Putamen (tissue), 1 donor: Measurements from ENCODE around the gene TCF4.

ENCODE experiments used
- DNase-seq: peaks from one replicate; pipeline ENCODE4 v3.0.0-alpha.2; 2016; ENCODE audit warnings: low spot score

The TCF4 gene

DNA sequence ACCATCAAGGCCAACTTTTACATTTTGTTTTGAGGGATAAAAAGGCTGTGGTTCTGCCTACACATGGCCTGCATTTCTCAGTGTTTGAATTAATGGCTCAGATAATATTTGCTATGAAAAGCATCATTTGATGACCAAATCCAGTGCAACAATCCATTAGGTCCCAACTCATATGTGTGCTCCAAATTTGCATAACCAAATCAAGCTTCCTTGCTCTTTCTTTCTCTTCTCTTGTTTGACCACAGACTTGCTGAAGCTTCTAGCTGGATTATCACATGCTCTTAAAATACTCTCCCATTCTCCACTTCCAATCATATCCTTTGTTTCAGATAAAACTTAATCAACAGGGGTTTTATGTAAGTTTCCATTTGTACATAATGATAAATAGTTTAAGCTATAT lies 147.0 kb downstream of the TCF4 start:
- DNase-seq, result no peak

GRCh38 chr18:55439056-55439455 lies 148.9 kb downstream of the TCF4 start:
- DNase-seq, result no peak

DNA sequence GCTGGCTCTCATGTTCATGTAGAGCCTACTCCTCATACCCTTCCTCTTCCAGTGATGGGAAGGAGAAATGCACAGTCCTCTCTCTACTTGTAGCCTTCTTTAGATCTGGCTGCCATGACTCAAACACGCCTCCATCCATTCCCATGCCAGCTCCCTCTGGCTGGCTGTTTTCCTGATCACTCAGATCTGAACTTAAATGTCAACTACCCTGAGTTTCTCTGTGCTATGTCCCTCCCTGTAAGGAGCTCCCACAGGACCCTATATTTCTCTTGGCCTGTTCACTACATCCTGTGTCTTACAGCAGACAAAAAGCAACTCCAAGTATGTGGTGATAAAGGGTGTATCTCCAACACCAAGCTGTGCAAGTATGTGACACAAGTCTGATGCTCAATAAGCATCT lies 152.4 kb downstream of the TCF4 start:
- no peak for DNase-seq

DNA sequence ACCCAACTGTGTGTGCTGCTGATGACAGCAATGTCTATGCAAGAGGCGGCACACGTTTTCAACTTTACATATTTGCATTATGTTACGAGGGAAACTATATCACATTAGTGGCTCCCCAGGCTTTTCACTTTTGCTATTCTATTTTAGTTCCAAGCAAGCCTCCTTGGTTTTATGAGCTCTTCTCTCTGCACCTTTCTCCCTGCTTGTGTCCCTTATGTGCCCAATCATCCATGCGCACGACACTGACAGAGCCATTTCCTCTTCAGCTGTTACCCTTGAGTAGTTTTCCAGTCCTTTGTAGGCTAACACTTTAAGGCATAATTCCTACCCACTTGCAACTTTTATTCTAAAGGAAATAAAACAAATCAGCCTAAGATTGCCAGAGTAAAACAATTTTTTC lies 154.3 kb downstream of the TCF4 start:
- no peak for DNase-seq

DNA sequence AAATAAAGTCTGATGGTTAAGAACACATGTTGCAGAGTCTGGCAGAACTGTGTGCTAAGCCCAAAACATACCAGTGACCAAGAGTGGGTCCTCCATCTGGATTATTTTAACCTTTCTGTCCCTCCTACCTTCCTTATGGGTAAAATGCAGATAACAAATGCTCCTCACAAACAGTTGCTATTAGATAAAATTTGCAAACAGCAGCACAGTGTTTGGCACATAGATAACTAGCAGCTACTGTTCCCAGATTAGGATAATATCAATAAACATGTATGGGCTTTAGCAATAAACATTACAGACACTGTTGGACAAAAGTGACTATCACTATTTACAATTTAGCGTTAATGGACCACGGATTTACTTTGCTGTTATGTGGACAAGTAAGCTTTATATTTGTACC lies 154.9 kb downstream of the TCF4 start:
- DNase-seq, result no peak

DNA sequence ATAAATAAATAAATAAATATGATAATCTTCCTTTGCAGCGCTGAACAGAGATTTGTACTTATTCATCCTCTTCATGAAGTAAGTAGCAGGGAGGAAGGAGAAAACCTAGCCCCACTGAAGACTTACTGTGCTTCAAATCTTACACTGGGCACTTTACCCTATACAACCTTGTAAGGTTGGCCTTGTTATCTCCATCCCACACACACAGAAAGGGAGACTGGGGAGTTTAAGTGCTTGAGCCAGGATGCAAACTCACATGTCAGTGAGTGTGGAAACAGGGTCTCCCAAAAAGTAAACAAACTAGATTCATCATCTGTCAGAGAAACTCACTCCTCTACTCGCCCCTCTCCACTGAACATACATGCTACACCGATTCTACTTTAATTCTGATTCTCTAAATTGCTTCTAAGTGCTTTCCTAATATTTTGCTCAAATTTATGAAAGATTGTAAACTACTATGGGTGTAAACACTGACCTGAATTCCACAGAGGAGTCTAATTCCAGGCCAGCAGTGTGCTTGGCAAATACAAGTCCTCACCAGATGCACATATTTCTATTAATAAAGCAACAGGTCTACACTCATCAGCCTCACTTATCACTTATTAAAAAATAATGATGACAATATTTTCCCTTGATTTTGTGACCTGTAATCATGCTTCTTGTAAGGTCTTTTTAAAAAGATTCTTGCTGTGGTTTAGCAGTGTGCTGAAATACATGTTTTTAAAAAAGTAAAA lies 155.5 kb downstream of the TCF4 start:
- DNase-seq, result no peak

DNA sequence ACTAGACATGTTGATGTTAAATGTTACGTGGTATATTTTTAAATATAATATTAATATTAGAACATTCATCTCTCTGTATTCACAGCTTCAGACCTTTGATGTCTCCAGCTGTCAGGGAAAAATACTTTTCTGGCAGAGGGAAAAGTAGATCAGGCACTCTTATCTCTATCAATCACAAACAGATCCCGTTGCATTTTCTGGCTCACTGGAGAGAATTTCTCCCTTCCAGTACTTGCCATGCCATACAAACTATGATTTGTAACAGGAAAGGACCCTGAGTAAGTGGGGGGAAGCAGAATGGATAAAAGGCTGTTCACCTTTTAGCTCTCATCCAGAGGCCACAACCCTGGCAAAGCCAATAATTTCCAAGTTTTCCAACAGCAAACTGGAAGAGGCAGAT lies 158.0 kb downstream of the TCF4 start:
- DNase-seq, result no peak

GRCh38 chr18:55427951-55428350 lies 160.0 kb downstream of the TCF4 start:
- DNase-seq, result no peak

DNA sequence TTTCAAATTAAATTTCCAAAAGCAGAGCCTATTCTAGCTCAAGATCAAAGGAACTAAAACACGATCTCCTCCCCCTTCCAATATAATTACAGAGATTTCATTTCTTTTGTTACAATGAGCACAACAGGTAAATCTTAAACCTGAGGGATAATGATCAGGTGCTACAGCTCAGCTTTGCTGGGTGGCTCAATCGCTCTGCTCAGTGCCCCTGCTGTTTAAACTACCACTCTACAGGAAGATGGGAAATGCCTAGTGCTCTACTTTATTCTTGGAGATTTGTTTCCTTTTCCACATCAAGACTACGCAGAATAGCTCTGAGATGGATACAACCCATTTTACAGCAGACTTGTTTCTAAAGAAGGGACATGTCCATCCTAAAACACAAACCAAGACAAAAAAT lies 162.3 kb downstream of the TCF4 start:
- no peak for DNase-seq

- DNase-seq, result peak; percentile 66
Measured at GRCh38 chr18:55422456-55423180, 165.4 kb downstream of the TCF4 start.

GRCh38 chr18:55421615-55422419 lies 166.2 kb downstream of the TCF4 start:
- peak; percentile 61 for DNase-seq

DNA sequence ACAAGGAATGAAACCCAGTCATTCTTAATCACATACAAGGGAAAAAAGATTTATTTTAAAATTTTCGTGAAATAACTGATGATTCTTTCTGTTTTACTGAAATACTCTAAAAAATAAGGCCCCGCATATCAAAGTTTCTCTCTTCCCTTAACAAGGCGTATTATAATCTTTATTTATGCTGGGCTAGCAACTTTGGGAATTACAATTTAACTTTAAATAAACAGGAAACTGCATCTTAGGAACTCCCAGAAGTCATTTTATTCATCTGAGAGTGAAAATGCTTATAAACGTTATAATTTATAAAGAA lies 166.7 kb downstream of the TCF4 start:
- DNase-seq, result no peak

GRCh38 chr18:55420665-55421307 lies 167.2 kb downstream of the TCF4 start:
- DNase-seq, result no peak

GRCh38 chr18:55419947-55420664 lies 167.9 kb downstream of the TCF4 start:
- DNase-seq, result no peak

DNA sequence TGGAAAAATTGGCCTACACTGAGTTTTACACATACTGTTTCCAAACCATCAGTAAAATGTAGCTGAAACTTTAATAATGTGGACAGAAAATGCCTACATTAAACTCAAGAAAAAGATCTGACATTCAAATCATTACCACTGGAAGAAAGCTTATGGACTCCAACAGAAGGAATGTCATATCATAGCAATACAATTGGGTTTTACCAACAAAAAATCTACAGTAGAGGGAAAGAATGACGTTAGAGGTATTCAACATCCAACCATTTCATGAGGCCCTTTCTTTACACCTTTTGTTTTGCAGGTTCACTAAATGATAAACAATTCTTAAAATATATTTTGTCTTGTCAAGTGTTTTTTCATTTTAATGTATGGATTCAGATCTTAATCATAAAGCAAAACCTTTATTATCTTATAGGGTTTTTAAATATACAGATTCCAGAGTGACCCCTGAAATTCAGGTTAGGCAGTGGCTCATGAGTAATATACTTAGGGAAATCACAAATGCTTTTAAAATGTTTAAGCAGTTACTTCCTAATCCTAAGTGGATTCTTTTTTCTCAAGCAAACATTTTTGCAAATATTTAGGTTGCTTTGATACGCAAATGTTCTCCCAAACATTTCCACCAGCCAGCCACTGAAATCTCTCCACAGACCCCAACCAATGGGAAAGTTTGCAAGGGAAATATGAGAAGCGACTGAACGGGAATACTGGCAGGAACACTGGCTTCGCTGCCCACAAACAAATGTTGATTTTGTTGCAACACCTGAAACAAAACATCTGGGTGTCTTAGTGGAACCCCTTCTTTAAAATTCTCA lies 168.7 kb downstream of the TCF4 start:
- no peak for DNase-seq

DNA sequence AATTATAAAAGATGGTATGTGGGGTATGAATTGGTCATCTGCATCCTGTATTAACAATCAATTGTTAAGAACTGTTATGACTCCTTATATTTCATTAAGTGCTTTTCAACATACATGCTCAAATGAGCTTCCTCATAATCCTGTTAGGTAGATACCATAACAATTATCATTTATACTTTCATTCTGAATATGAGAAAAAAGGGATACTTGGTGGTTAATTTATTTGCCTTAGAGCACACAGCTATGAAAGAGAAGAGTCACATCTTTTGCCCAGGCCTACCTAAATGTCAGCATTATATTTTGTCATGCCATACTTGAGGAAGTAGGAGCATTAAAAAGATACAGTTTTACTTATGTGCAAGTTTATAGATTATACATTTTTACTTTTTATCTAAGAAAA lies 169.6 kb downstream of the TCF4 start:
- DNase-seq, result no peak

GRCh38 chr18:55416791-55417190 lies 171.2 kb downstream of the TCF4 start:
- DNase-seq, result no peak

- DNase-seq, result peak; percentile 85
Measured at GRCh38 chr18:55415258-55415871, 172.6 kb downstream of the TCF4 start.

DNA sequence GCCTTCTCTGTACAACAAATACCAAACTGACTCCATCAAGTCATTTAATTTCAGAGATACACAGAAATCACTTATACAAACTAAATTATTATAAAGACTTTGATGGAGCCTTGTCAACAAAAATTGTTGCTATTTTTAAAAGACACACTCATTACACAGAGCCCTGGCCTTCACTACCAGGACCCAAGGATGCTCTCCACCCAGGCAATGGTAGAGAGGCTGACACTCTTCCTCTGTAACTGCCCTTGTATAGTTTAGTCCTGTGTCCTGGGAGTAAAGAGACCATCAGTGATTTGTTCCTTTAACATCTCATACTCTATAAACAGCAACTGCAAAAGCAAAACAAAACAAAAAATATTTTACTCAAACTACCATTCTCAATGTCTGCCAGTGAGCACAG lies 173.5 kb downstream of the TCF4 start:
- DNase-seq, result no peak

GRCh38 chr18:55413474-55413873 lies 174.5 kb downstream of the TCF4 start:
- DNase-seq, result no peak
